ENCODE data around the gene GPS1.

GPS1 gene

DNA sequence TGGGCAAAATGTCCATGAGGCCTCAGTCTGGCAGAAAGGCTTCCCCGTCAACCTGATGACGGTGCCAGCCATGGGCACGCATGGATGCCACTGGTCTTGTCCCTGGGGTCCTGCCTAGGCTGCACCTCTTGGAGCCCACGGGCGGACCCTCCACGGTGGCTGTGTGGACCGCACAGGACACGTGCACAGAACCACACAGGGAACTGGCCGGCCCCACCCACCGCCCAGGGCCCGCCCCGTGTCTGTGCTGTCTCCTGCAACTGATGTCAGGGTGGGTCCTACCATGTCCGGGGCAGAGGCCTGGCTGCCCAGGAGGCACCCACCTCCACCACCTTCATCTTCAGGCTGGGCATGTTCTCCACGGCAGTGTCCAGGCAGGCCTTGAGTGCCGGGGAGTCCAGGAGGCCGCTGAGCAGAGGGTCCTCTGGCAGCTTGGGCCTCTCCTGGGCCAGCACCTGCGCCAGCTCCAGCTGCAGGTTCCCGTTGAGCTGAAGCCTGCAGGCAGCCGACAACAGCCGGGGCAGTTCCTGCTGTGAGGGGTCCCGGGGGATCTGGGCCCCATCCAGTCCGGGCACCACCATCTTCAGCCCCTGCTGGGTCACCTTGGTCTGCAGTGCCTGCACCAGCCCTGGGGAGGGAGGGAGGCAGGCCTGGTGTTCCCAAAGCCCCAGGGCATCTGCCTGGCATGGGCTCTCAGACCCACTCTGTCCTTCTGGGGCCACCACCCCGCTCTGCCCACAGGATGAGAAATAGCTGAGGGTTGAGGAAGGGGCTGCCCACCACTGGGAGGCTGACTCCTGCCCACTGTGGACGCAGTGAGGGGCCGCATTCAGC, 34.5 kb downstream of the GPS1 start:
- Histone ChIP-seq H3K4me3 (ENCODE audit: low read length, poor library complexity, severe bottlenecking) (no peak overlapping the region), H3K4me1 (ENCODE audit: insufficient read depth, low read length, poor library complexity, severe bottlenecking) (no peaks in the 10 kb centered on the region), H3K36me3 (ENCODE audit: insufficient read depth, low read length) (peaks cover 97% of the 10 kb centered on the region; the same call in 1 of the 2 replicates), H3K79me2 (ENCODE audit: insufficient read depth, low read length) (peaks cover 15% of the 10 kb centered on the region; the same call in 1 of the 2 replicates), H3K9ac (ENCODE audit: low read depth, low read length, poor library complexity, severe bottlenecking) (no peak overlapping the region), H4K20me1 (ENCODE audit: insufficient read depth, low read length, poor library complexity, severe bottlenecking) (peaks cover 36% of the 10 kb centered on the region), H3K9me2 (replicated peaks; ENCODE audit: low read depth, low read length) (no peaks in the 10 kb centered on the region), H3F3A (ENCODE audit: low read depth) (no peaks in the 10 kb centered on the region), H3K9me3 (ENCODE audit: insufficient read depth, low read depth, low read length) (no peaks in the 10 kb centered on the region), H3K27me3 (ENCODE audit: insufficient read depth, low read length, poor library complexity, severe bottlenecking) (no peaks in the 10 kb centered on the region), H3K4me2 (ENCODE audit: low read depth, low read length, poor library complexity, severe bottlenecking) (no peak overlapping the region), H2AFZ (ENCODE audit: low read length) (no peak overlapping the region)
- TF ChIP-seq, protein P1, sequence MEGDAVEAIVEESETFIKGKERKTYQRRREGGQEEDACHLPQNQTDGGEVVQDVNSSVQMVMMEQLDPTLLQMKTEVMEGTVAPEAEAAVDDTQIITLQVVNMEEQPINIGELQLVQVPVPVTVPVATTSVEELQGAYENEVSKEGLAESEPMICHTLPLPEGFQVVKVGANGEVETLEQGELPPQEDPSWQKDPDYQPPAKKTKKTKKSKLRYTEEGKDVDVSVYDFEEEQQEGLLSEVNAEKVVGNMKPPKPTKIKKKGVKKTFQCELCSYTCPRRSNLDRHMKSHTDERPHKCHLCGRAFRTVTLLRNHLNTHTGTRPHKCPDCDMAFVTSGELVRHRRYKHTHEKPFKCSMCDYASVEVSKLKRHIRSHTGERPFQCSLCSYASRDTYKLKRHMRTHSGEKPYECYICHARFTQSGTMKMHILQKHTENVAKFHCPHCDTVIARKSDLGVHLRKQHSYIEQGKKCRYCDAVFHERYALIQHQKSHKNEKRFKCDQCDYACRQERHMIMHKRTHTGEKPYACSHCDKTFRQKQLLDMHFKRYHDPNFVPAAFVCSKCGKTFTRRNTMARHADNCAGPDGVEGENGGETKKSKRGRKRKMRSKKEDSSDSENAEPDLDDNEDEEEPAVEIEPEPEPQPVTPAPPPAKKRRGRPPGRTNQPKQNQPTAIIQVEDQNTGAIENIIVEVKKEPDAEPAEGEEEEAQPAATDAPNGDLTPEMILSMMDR (conservative IDR thresholded peaks at IDR 0.05; ENCODE audit: low read length), result no peak
- TF ChIP-seq EZH2phosphoT487 (IDR thresholded peaks at IDR 0.05; ENCODE audit: borderline replicate concordance), result no peak

DNA sequence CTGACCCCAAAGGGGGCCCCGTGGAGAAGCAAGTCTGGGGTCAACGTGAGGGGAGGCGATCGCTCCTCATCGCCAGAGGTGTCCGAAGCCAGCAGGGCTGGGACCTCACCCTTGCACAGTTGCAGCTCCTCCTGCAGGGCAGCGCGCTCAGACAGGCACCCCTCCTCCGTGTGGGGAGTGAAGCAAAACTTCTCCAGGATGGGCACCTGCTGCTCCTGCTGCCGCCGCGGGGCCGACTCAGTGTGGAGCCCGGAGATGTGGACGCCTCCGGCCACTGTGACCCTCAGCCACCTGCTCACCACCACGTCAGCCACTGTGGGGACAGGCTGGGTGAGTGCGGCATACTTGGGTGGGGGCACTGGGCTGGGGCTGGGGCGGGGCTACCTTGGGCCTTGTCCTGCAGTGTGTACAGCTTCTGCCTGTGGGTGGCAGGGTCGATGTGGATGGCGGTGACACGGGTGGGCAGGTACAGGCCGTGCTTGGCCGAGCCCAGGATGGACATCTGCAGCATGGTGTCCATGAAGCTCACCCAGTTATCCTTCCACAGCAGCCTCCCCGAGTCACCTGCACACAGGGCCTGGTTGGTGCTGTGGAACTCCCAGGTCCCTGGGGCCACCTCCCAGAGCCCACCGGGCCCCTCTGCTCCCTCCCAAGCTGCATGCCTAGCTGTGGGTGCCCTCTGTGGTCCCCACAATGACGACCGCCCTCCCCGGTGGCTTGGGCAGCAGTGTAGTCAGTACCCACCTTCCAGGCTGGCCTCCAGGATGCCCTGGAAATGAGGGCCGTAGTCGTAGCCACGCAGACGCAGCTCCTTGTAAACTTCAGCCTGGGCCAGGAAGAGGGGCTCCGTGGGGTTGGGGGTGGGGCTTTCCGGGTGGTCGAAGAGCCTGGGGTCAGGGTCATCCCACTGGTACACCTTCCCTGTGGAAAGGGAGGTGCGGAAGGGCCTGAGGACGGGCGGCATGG, 35.5 kb downstream of the GPS1 start:
- peaks cover 98% of the 10 kb centered on the region; the same call in 1 of the 2 replicates for H3K36me3 ChIP-seq (ENCODE audit: insufficient read depth, low read length)
- no peaks in the 10 kb centered on the region for H3K4me1 ChIP-seq (ENCODE audit: insufficient read depth, low read length, poor library complexity, severe bottlenecking)

More for the DNA sequence above, 35.5 kb downstream of the GPS1 start:
- peaks cover 44% of the 10 kb centered on the region for H4K20me1 ChIP-seq (ENCODE audit: insufficient read depth, low read length, poor library complexity, severe bottlenecking)
- peaks cover 26% of the 10 kb centered on the region; the same call in 1 of the 2 replicates for H3K79me2 ChIP-seq (ENCODE audit: insufficient read depth, low read length)
- H3K9me2 ChIP-seq (replicated peaks; ENCODE audit: low read depth, low read length), result no peaks in the 10 kb centered on the region
- no peak overlapping the region for H2AFZ ChIP-seq (ENCODE audit: low read length)
- no peaks in the 10 kb centered on the region for H3F3A ChIP-seq (ENCODE audit: low read depth)
- no peak overlapping the region for H3K4me2 ChIP-seq (ENCODE audit: low read depth, low read length, poor library complexity, severe bottlenecking)
- no peaks in the 10 kb centered on the region for H3K27me3 ChIP-seq (ENCODE audit: insufficient read depth, low read length, poor library complexity, severe bottlenecking)
- H3K9ac ChIP-seq (ENCODE audit: low read depth, low read length, poor library complexity, severe bottlenecking), result no peak overlapping the region
- H3K9me3 ChIP-seq (ENCODE audit: insufficient read depth, low read depth, low read length), result no peaks in the 10 kb centered on the region
- H3K4me3 ChIP-seq (ENCODE audit: low read length, poor library complexity, severe bottlenecking), result no peak overlapping the region
- no peak for TF ChIP-seq EZH2phosphoT487 (IDR thresholded peaks at IDR 0.05; ENCODE audit: borderline replicate concordance)
- TF ChIP-seq, protein P1 (conservative IDR thresholded peaks at IDR 0.05; ENCODE audit: low read length), result no peak
